ENCODE data around the gene AIFM1. TPM values are rescaled to one million over a fixed set of nuclear protein-coding genes. Genes with fewer than 3 reads are reported as not detected.

Gene AIFM1
- total and polyA plus RNA-seq, 2 of the 4 experiments (the other 2 are of a cell fraction), result 22.0 to 27.4 TPM

- in situ Hi-C loops (cut with MboI; ENCODE audit: low sequenced_read_pairs), result no loop called here
- Histone ChIP-seq H2AK5ac (ENCODE audit: low read depth, low read length) (peak overlapping the region; percentile 53; the same call in 1 of the 2 replicates), H3K27me3 (ENCODE audit: control insufficient read depth, insufficient read depth, low read length) (peaks cover 2% of the 10 kb centered on the region; the same call in 1 of the 2 replicates), H3K4me3 (ENCODE audit: insufficient read depth, low read depth, low read length) (no peak overlapping the region), H3K4me2 (ENCODE audit: low read depth, low read length) (0 out of 2 replicates have a peak overlapping the region, but pooled peaks have one; percentile 6), H2BK5ac (ENCODE audit: low read depth, low read length, poor library complexity, severe bottlenecking) (peak overlapping the region; percentile 76), H3K27ac (ENCODE audit: insufficient read depth, low read length) (no peak overlapping the region), H3K14ac (replicated peaks; ENCODE audit: low read depth, low read length) (no peak overlapping the region), H4K5ac (ENCODE audit: low read depth, low read length) (no peak overlapping the region), H4K8ac (ENCODE audit: low read depth in 2 of 2, low read length in 2 of 2) (peak overlapping the region in 1 of 2 experiments; percentile 52; a peak in 1 of 4 replicates), H4K91ac (ENCODE audit: insufficient read depth, low read depth, low read length) (peak overlapping the region; percentile 36; the same call in 1 of the 2 replicates), H3K9me1 (ENCODE audit: insufficient read depth, low read length) (peaks cover 11% of the 10 kb centered on the region; the same call in 1 of the 2 replicates), H4K20me1 (ENCODE audit: insufficient read depth, low read length) (no peaks in the 10 kb centered on the region; the same call in 1 of the 2 replicates), H3K18ac (ENCODE audit: low read depth, low read length) (no peak overlapping the region), H3K79me1 (ENCODE audit: low read depth in 1 of 2, low read length in 2 of 2) (no peaks in the 10 kb centered on the region), H3K4ac (ENCODE audit: low read depth, low read length) (peak overlapping the region; percentile 85), H2BK20ac (ENCODE audit: low read depth, low read length) (0 out of 2 replicates have a peak overlapping the region, but pooled peaks have one; percentile 61), H3K23ac (ENCODE audit: low read depth, low read length) (no peak overlapping the region; the same call in 1 of the 2 replicates), H3K36me3 (ENCODE audit: control insufficient read depth, insufficient read depth, low read length) (no peaks in the 10 kb centered on the region), H3K9me3 (ENCODE audit: control insufficient read depth, insufficient read depth, low read length) (no peaks in the 10 kb centered on the region), H3K56ac (ENCODE audit: extremely low read depth, insufficient read depth, low read length) (peak overlapping the region; percentile 69; the same call in 1 of the 2 replicates), H3K9ac (ENCODE audit: low read depth, low read length) (no peak overlapping the region; the same call in 1 of the 2 replicates), H3K4me1 (ENCODE audit: control insufficient read depth, insufficient read depth, low read length) (peaks cover 7% of the 10 kb centered on the region), H2AFZ (replicated peaks; ENCODE audit: low read length, poor library complexity) (peak overlapping the region; percentile 79), H2BK120ac (ENCODE audit: low read depth, low read length) (peak overlapping the region; percentile 95; the same call in 1 of the 2 replicates), H2BK15ac (ENCODE audit: low read depth, low read length) (peak overlapping the region; percentile 47; the same call in 2 of the 3 replicates), H2AK9ac (replicated peaks; ENCODE audit: low read depth, low read length, poor library complexity) (peak overlapping the region; percentile 2)
- POLR2A ChIA-PET (ENCODE audit: unreplicated experiment), result no interaction called here
- ATAC-seq (ENCODE audit: low read depth), result peak; percentile 66
- BruUV-seq (replicated peaks), result no TSS peak
- 46% methylated on average over 4 of the region's 10 CpGs; no CpG with 5 or more reads in 1 of the 2 experiments for WGBS, 2 experiments (ENCODE audit: extremely low coverage in 2 of 2, insufficient read length in 1 of 2)
- intact Hi-C loops (cut with micrococcal nuclease), result loop anchor here (5.0 kb wide), 1 partner anchor 62 kb away; the partner anchor contains the start of gene ELF4
- dilution Hi-C loops (cut with HindIII; ENCODE audit: low sequenced_read_pairs, unreplicated experiment), result no loop called here
- CTCF ChIA-PET, result interaction anchor here (1.0 kb wide), 1 partner anchor 18 kb away, joined by 3 read pairs; no protein-coding TSS in a partner anchor
- peak; percentile 81 for DNase-seq
- no peak for TF ChIP-seq RFX5 (IDR thresholded peaks at IDR 0.05; ENCODE audit: low read depth, low read length)
- 0 out of 2 replicates have a peak, but pooled peaks have one; percentile 48 for TF ChIP-seq BHLHE40 (IDR thresholded peaks at IDR 0.05; ENCODE audit: low read depth, low read length)
- no peak for TF ChIP-seq CHD1 (IDR thresholded peaks at IDR 0.05; ENCODE audit: low read depth, low read length)
- TF ChIP-seq CEBPB (IDR thresholded peaks at IDR 0.05; ENCODE audit: low read depth, low read length), result no peak
- no peak for TF ChIP-seq ELK1 (IDR thresholded peaks at IDR 0.05; ENCODE audit: borderline replicate concordance, low read depth, low read length)
- peak; percentile 44; the same call in 1 of the 2 replicates for TF ChIP-seq MXI1 (IDR thresholded peaks at IDR 0.05; ENCODE audit: borderline replicate concordance, low read depth, low read length)
- no peak for TF ChIP-seq RAD21 (IDR thresholded peaks at IDR 0.05; ENCODE audit: low read length)
- TF ChIP-seq NFE2L2 (IDR thresholded peaks at IDR 0.05; ENCODE audit: low read depth, low read length), result no peak
- no peak for TF ChIP-seq CTCF (conservative IDR thresholded peaks at IDR 0.05; ENCODE audit: low read depth, low read length)
- no peak for TF ChIP-seq MAZ (IDR thresholded peaks at IDR 0.05; ENCODE audit: borderline replicate concordance, low read depth, low read length)
- no peak for TF ChIP-seq POLR2A (IDR thresholded peaks at IDR 0.05; ENCODE audit: low read depth, low read length)
- TF ChIP-seq MAFK (IDR thresholded peaks at IDR 0.05; ENCODE audit: low read depth, low read length), result no peak
- TF ChIP-seq SMC3 (IDR thresholded peaks at IDR 0.05; ENCODE audit: low read depth, low read length), result no peak
- TF ChIP-seq USF2 (IDR thresholded peaks at IDR 0.05; ENCODE audit: low read depth, low read length), result peak; percentile 46; the same call in 1 of the 2 replicates
Measured at GRCh38 chrX:130174045-130174704, 8.5 kb upstream of the AIFM1 start.

All from IMR-90 (cell line).